Measurements from ENCODE around the gene ENTHD1.

- TF ChIP-seq CBX8 (IDR thresholded peaks at IDR 0.05; ENCODE audit: borderline replicate concordance, low read depth, low read length) (no peak), GTF2F1 (IDR thresholded peaks at IDR 0.05; ENCODE audit: borderline replicate concordance, low read depth, low read length) (no peak), BCL11A (IDR thresholded peaks at IDR 0.05; ENCODE audit: low read depth in 2 of 2, low read length in 2 of 2) (no peak), RAD21 (IDR thresholded peaks at IDR 0.05 in 1 of 2, conservative IDR thresholded peaks at IDR 0.05 in 1 of 2; ENCODE audit: low read depth in 2 of 2, low read length in 2 of 2) (no peak), SIX5 (IDR thresholded peaks at IDR 0.05; ENCODE audit: low read depth, low read length) (no peak), BACH1 (IDR thresholded peaks at IDR 0.05; ENCODE audit: low read length) (no peak), CTCF (IDR thresholded peaks at IDR 0.05; ENCODE audit: control extremely low read depth in 1 of 3, insufficient read depth in 1 of 3, low read depth in 1 of 3, low read length in 3 of 3) (no peak), EGR1 (IDR thresholded peaks at IDR 0.05; ENCODE audit: borderline replicate concordance, low read depth, low read length) (no peak), CHD2 (IDR thresholded peaks at IDR 0.05; ENCODE audit: low read length) (no peak), EP300 (IDR thresholded peaks at IDR 0.05; ENCODE audit: borderline replicate concordance in 1 of 2, low read depth in 2 of 2, low read length in 2 of 2) (no peak), YY1 (IDR thresholded peaks at IDR 0.05; ENCODE audit: low read depth, low read length) (no peak), EZH2 (IDR thresholded peaks at IDR 0.05; ENCODE audit: low read depth, low read length, severe bottlenecking) (no peak), SRF (IDR thresholded peaks at IDR 0.05; ENCODE audit: low read depth, low read length) (no peak)
- TF ChIP-seq, protein P1, sequence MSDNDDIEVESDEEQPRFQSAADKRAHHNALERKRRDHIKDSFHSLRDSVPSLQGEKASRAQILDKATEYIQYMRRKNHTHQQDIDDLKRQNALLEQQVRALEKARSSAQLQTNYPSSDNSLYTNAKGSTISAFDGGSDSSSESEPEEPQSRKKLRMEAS (IDR thresholded peaks at IDR 0.05): no peak
Observed at GRCh38 chr22:39739338-39740027, 154.1 kb downstream of the ENTHD1 start.

Measured in H1 (cell line).